Natural killer cell (primary cell): ENCODE data around the gene SLC26A1. TPM values are rescaled to one million over a fixed set of nuclear protein-coding genes. Genes with fewer than 3 reads are reported as not detected.

Experiments
- ATAC-seq, 3 donors: fragments of 150-1000 bp in 2 of 3; fragments of 200-7000 bp in 1 of 3; cut with Tn5 transposase; 1 replicate in 1 of 3; 2 replicates in 2 of 3; pipeline ENCODE4 v1.10.0; 2021; ENCODE audit warnings: mild to moderate bottlenecking in 2 of 3, moderate library complexity in 2 of 3
- DNase-seq, 2 donors: peaks; one replicate each; pipeline versions ENCODE4 v3.0.0 to v3.0.0-alpha.2; 2013 to 2021; ENCODE audit warnings: mixed read lengths in 1 of 2
- H3K27ac ChIP-seq: one replicate; pipeline ENCODE4 v1.5.1; 2013; ENCODE audit warnings: mild to moderate bottlenecking, low read length
- H3K27me3 ChIP-seq: one replicate; pipeline ENCODE4 v1.6.1; 2013; ENCODE audit warnings: low read length; ENCODE audit not compliant: control insufficient read depth, insufficient read depth
- H3K36me3 ChIP-seq: one replicate; pipeline ENCODE4 v1.6.1; 2013; ENCODE audit warnings: low read length; ENCODE audit not compliant: control insufficient read depth, insufficient read depth
- H3K4me1 ChIP-seq: one replicate; pipeline ENCODE4 v1.6.1; 2013; ENCODE audit warnings: low read length; ENCODE audit not compliant: control insufficient read depth, insufficient read depth
- H3K4me3 ChIP-seq: one replicate; pipeline ENCODE4 v1.5.1; 2013; ENCODE audit warnings: low read length
- H3K9me3 ChIP-seq: one replicate; pipeline ENCODE4 v1.6.1; 2013; ENCODE audit warnings: low read length; ENCODE audit not compliant: control insufficient read depth, insufficient read depth
- H3K27ac Mint-ChIP-seq, 2 donors: one replicate each; pipeline ENCODE4 v1.8.0; 2022; ENCODE audit warnings: mild to moderate bottlenecking in 2 of 2, mixed read lengths in 2 of 2, moderate library complexity in 1 of 2
- H3K27me3 Mint-ChIP-seq, 2 donors: one replicate each; pipeline ENCODE4 v1.8.0; 2022; ENCODE audit warnings: low read depth in 2 of 2, mixed read lengths in 2 of 2
- H3K36me3 Mint-ChIP-seq: one replicate; pipeline ENCODE4 v1.8.0; 2022; ENCODE audit warnings: mixed read lengths
- H3K4me1 Mint-ChIP-seq, 2 donors: one replicate each; pipeline ENCODE4 v1.8.0; 2022; ENCODE audit warnings: mixed read lengths in 2 of 2
- H3K4me3 Mint-ChIP-seq: one replicate; pipeline ENCODE4 v1.8.0; 2022; ENCODE audit warnings: mild to moderate bottlenecking, moderate library complexity, mixed read lengths
- H3K9me3 Mint-ChIP-seq, 2 donors: one replicate each; pipeline ENCODE4 v1.8.0; 2022; ENCODE audit warnings: mixed read lengths in 2 of 2
- CTCF ChIP-seq: fragments of 200-600 bp; IDR thresholded peaks from one replicate; pipeline ENCODE4 v1.8.0; 2022; ENCODE audit warnings: antibody characterized with exemption
- WGBS: methylation state at CpG from one replicate; pipeline ENCODE4 v1.1.7; 2013; ENCODE audit warnings: missing lambda C conversion rate; ENCODE audit not compliant: insufficient coverage; 5-methylcytosine and 5-hydroxymethylcytosine counted together
- intact Hi-C: fragments of 100-400 bp; cut with micrococcal nuclease; formaldehyde crosslinking; loops from one replicate; pipeline ENCODE4 v1.14.2; 2022
- total RNA-seq, 4 donors: library from RNA; stranded (reverse); fragments of 120-200 nt in 1 of 4; gene quantifications; one replicate each; pipeline versions ENCODE4 v1.2.3 to v1.2.4, GENCODE V29; 2013 to 2022

SLC26A1 gene
- total RNA-seq, 3 donors from 2014 or later (not counting 1 experiment from before 2014, with no cell fraction given) = 0.19 to 0.80 (median 0.61) TPM

GRCh38 chr4:985123-985830 lies 7.9 kb downstream of the SLC26A1 start:
- H3K4me1 Mint-ChIP-seq = peaks cover 23 to 29% of the 10 kb centered on the region in 2 donors
- Histone ChIP-seq H3K4me1 (peaks cover 30% of the 10 kb centered on the region), H3K27ac (no peak overlapping the region), H3K9me3 (no peaks in the 10 kb centered on the region), H3K4me3 (no peak overlapping the region), H3K27me3 (no peaks in the 10 kb centered on the region), H3K36me3 (peaks cover 2% of the 10 kb centered on the region)
- no peaks in the 10 kb centered on the region for H3K27me3 Mint-ChIP-seq
- ATAC-seq (peak in 2 of 3 donors; percentile 31 to 41), DNase-seq (peak; percentile 56 to 71)
- H3K9me3 Mint-ChIP-seq = no peaks in the 10 kb centered on the region
- TF ChIP-seq CTCF = no peak
- H3K4me3 Mint-ChIP-seq = peak overlapping the region; percentile 93
- no peaks in the 10 kb centered on the region for H3K36me3 Mint-ChIP-seq
- 34% methylated on average over 21 of the region's 23 CpGs for WGBS
- intact Hi-C loops = loop anchor here (1.0 kb wide), 1 partner anchor 12 kb away; the partner anchor contains the start of gene DGKQ
- H3K27ac Mint-ChIP-seq = peak overlapping the region; percentile 12 to 81

- H3K9me3 Mint-ChIP-seq = no peaks in the 10 kb centered on the region
- peaks cover 23 to 29% of the 10 kb centered on the region in 2 donors for H3K4me1 Mint-ChIP-seq
- Histone ChIP-seq H3K36me3 (no peaks in the 10 kb centered on the region), H3K27ac (no peak overlapping the region), H3K4me1 (peaks cover 34% of the 10 kb centered on the region), H3K9me3 (no peaks in the 10 kb centered on the region), H3K27me3 (no peaks in the 10 kb centered on the region), H3K4me3 (no peak overlapping the region)
- H3K27ac Mint-ChIP-seq = peak overlapping the region in 1 of 2 donors; percentile 12
- ATAC-seq = no peak
- peak overlapping the region; percentile 93 for H3K4me3 Mint-ChIP-seq
- H3K27me3 Mint-ChIP-seq = no peaks in the 10 kb centered on the region
- intact Hi-C loops = loop anchor here (1.0 kb wide), 1 partner anchor 11 kb away; the partner anchor contains the start of gene DGKQ
- TF ChIP-seq CTCF = no peak
- WGBS = 86% methylated on average over 14 of the region's 15 CpGs
- no peaks in the 10 kb centered on the region for H3K36me3 Mint-ChIP-seq
- no peak for DNase-seq
Measured at GRCh38 chr4:984336-985054, 8.7 kb downstream of the SLC26A1 start.

- H3K27me3 ChIP-seq = no peaks in the 10 kb centered on the region
- no peak for DNase-seq
- no peaks in the 10 kb centered on the region for H3K9me3 ChIP-seq
- no peak overlapping the region for H3K27ac ChIP-seq
- Mint-ChIP-seq H3K36me3 (no peaks in the 10 kb centered on the region), H3K4me1 (peaks cover 23 to 29% of the 10 kb centered on the region in 2 donors), H3K4me3 (no peak overlapping the region), H3K9me3 (no peaks in the 10 kb centered on the region), H3K27ac (no peak overlapping the region), H3K27me3 (no peaks in the 10 kb centered on the region)
- H3K4me3 ChIP-seq = no peak overlapping the region
- no peak for ATAC-seq
- H3K36me3 ChIP-seq = no peaks in the 10 kb centered on the region
- H3K4me1 ChIP-seq = peaks cover 36% of the 10 kb centered on the region
- WGBS = 96% methylated on average over 15 of the region's 15 CpGs
- TF ChIP-seq CTCF = no peak
- intact Hi-C loops = no loop called here
Measured at GRCh38 chr4:982814-983213, 10.4 kb downstream of the SLC26A1 start.
